WERI-Rb-1 (cell line): Measurements from ENCODE around the gene CCDC80.

ENCODE experiments used
- DNase-seq: peaks from one replicate; pipeline ENCODE4 v3.0.0-alpha.2; 2020
- H3K27ac ChIP-seq: fragments of 250-450 bp; sonication (Bioruptor Pico); 2 replicates; pipeline ENCODE4 v1.5.1; 2020; ENCODE audit warnings: mild to moderate bottlenecking, moderate library complexity
- H3K27me3 ChIP-seq: fragments of 250-450 bp; sonication (Bioruptor Pico); 2 replicates; pipeline ENCODE4 v1.5.1; 2021; ENCODE audit warnings: mild to moderate bottlenecking, low read depth, moderate library complexity; ENCODE audit not compliant: insufficient read depth, severe bottlenecking
- H3K36me3 ChIP-seq: fragments of 250-450 bp; sonication (Bioruptor Pico); 2 replicates; pipeline ENCODE4 v1.5.1; 2020; ENCODE audit warnings: mild to moderate bottlenecking, moderate library complexity
- H3K4me3 ChIP-seq: 2 replicates; pipeline ENCODE4 v1.5.1; 2011; ENCODE audit warnings: low read depth, mild to moderate bottlenecking, control low read depth, low read length
- H3K9me3 ChIP-seq: fragments of 250-450 bp; sonication (Bioruptor Pico); 2 replicates; pipeline ENCODE4 v1.5.1; 2021; ENCODE audit warnings: mild to moderate bottlenecking, moderate library complexity; ENCODE audit not compliant: severe bottlenecking
- TF ChIP-seq, protein P1 (sequence below): IDR thresholded peaks from 2 replicates; pipeline ENCODE4 v1.5.1; 2011; ENCODE audit warnings: low read depth, mild to moderate bottlenecking, control low read depth, inconsistent platforms, low read length

CCDC80 gene

DNA sequence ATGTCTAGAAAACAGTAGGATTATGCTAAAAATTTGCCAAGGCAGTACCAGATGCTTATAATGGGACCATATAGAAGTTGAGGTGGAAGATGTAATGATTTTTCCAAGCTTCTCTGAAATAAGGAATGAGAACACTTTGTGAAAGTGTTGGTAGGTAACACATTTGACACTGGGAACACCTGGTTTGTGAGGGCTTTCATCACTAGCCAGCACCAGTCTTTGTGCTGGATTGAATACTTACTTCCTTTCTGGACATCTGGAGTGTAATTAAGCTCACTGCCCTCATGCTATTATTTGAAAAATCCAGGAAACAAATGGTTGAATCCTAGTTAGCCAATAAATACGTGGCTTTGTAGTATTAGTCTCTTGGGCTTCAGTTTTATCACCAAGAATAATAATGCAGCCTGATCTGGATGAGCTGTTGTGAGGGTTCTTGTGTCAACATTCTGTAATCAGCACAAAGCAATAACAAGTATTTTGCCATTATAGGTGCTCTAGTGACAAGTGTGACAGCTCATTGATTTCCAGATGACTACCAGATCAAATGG lies 12.9 kb downstream of the CCDC80 start:
- TF ChIP-seq, protein P1, sequence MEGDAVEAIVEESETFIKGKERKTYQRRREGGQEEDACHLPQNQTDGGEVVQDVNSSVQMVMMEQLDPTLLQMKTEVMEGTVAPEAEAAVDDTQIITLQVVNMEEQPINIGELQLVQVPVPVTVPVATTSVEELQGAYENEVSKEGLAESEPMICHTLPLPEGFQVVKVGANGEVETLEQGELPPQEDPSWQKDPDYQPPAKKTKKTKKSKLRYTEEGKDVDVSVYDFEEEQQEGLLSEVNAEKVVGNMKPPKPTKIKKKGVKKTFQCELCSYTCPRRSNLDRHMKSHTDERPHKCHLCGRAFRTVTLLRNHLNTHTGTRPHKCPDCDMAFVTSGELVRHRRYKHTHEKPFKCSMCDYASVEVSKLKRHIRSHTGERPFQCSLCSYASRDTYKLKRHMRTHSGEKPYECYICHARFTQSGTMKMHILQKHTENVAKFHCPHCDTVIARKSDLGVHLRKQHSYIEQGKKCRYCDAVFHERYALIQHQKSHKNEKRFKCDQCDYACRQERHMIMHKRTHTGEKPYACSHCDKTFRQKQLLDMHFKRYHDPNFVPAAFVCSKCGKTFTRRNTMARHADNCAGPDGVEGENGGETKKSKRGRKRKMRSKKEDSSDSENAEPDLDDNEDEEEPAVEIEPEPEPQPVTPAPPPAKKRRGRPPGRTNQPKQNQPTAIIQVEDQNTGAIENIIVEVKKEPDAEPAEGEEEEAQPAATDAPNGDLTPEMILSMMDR = no peak
- no peaks in the 10 kb centered on the region for H3K36me3 ChIP-seq
- no peaks in the 10 kb centered on the region for H3K27me3 ChIP-seq
- no peak for DNase-seq
- no peak overlapping the region for H3K27ac ChIP-seq
- H3K9me3 ChIP-seq = no peaks in the 10 kb centered on the region
- H3K4me3 ChIP-seq = no peak overlapping the region

DNA sequence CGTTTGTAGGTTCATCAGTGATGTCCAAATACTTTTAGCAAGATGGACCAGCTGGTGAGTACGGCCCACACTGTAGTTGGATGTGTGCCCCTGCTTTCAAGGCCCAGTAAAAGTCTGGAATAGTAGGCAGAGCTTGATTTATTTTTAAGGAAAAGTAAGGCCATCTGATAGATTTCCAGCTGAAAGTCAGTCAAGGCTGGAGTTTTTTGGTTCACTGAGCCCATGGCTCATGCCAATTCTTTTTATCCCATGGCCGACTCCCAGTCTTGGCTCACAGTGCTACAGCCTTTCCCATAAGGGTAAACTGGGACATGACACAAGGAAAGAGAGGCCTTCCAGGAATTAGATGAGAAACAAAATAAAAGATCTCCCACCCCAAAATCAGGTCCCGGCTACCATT lies 13.5 kb downstream of the CCDC80 start:
- TF ChIP-seq, protein P1 = no peak
- H3K9me3 ChIP-seq = no peaks in the 10 kb centered on the region
- H3K27ac ChIP-seq = no peak overlapping the region
- DNase-seq = no peak
- H3K4me3 ChIP-seq = no peak overlapping the region
- H3K36me3 ChIP-seq = no peaks in the 10 kb centered on the region
- no peaks in the 10 kb centered on the region for H3K27me3 ChIP-seq

GRCh38 chr3:112623717-112624116 lies 17.2 kb downstream of the CCDC80 start:
- Histone ChIP-seq H3K4me3 (no peak overlapping the region), H3K9me3 (no peaks in the 10 kb centered on the region), H3K27me3 (no peaks in the 10 kb centered on the region), H3K36me3 (no peaks in the 10 kb centered on the region), H3K27ac (no peak overlapping the region)
- TF ChIP-seq, protein P1 = no peak
- no peak for DNase-seq

GRCh38 chr3:112623213-112623612 lies 17.7 kb downstream of the CCDC80 start:
- no peak overlapping the region for H3K27ac ChIP-seq
- no peaks in the 10 kb centered on the region for H3K36me3 ChIP-seq
- no peak overlapping the region for H3K4me3 ChIP-seq
- H3K27me3 ChIP-seq = no peaks in the 10 kb centered on the region
- no peaks in the 10 kb centered on the region for H3K9me3 ChIP-seq
- TF ChIP-seq, protein P1 = no peak
- no peak for DNase-seq

DNA sequence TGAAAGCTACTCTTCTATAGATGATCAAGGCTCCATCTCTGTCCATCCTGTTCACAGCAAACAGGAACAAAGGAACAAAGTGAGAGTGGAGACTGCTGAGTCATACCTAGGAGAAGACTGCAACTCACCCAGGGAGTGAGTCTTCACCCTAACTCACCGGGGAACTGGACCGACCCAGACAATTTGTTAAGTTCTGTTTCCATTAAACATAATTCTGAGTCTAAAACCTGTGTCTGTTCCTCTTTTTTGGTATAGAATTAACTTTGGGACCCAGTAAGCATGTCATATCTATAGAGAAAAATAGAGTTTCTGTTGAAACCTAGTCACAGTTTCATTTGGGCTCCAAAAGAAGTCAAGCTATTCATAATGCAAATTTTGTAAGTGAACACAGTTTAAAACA lies 21.6 kb downstream of the CCDC80 start:
- TF ChIP-seq, protein P1 = no peak
- no peak for DNase-seq
- no peaks in the 10 kb centered on the region for H3K36me3 ChIP-seq
- no peaks in the 10 kb centered on the region for H3K27me3 ChIP-seq
- H3K27ac ChIP-seq = no peak overlapping the region
- H3K4me3 ChIP-seq = no peak overlapping the region
- H3K9me3 ChIP-seq = no peaks in the 10 kb centered on the region

GRCh38 chr3:112617285-112617684 lies 23.7 kb downstream of the CCDC80 start:
- no peak for DNase-seq
- TF ChIP-seq, protein P1 = no peak
- Histone ChIP-seq H3K9me3 (no peaks in the 10 kb centered on the region), H3K36me3 (no peaks in the 10 kb centered on the region), H3K27ac (no peak overlapping the region), H3K27me3 (no peaks in the 10 kb centered on the region), H3K4me3 (no peak overlapping the region)
